Transverse colon (tissue), 4 donors: ENCODE data around the gene CCDC74A. TPM values are rescaled to one million over a fixed set of nuclear protein-coding genes. Genes with fewer than 3 reads are reported as not detected.

Experiments
- DNase-seq: peaks from one replicate; pipeline ENCODE4 v3.0.0-alpha.2; 2019
- H3K27ac ChIP-seq, 4 donors: fragments of 200-600 bp; sonication (generic); 2 replicates each; pipeline ENCODE4 v1.5.1; 2016 to 2018; ENCODE audit warnings: inconsistent platforms in 4 of 4
- H3K27me3 ChIP-seq: fragments of 200-600 bp; sonication (generic); 2 replicates; pipeline ENCODE4 v1.5.1; 2017; ENCODE audit warnings: inconsistent platforms
- H3K36me3 ChIP-seq, 4 donors: fragments of 200-600 bp; sonication (generic); 2 replicates each; pipeline ENCODE4 v1.5.1; 2017 to 2019; ENCODE audit warnings: inconsistent platforms in 4 of 4
- H3K4me1 ChIP-seq, 4 donors: fragments of 200-600 bp; sonication (generic); 2 replicates each; pipeline ENCODE4 v1.5.1; 2017 to 2020; ENCODE audit warnings: inconsistent platforms in 4 of 4
- H3K4me3 ChIP-seq, 4 donors: fragments of 200-600 bp; sonication (generic); 1 replicate in 1 of 4; 2 replicates in 3 of 4; pipeline versions ENCODE4 v1.5.1 to v1.6.1; 2017 to 2019; ENCODE audit warnings: inconsistent platforms in 4 of 4
- H3K9me3 ChIP-seq, 2 donors: fragments of 200-600 bp; sonication (generic); 2 replicates each; pipeline ENCODE4 v1.5.1; 2017 to 2019; ENCODE audit warnings: inconsistent platforms in 2 of 2
- EP300 ChIP-seq: sonication (generic); formaldehyde crosslinking; IDR thresholded peaks from one replicate; pipeline ENCODE4 v1.6.1; 2017; ENCODE audit warnings: antibody characterized with exemption, low read depth
- POLR2A ChIP-seq: fragments of 450-650 bp; IDR thresholded peaks from one replicate; pipeline ENCODE4 v1.6.1; 2016; ENCODE audit warnings: antibody characterized with exemption, mild to moderate bottlenecking, moderate library complexity
- POLR2AphosphoS5 ChIP-seq, 3 donors: sonication (generic); formaldehyde crosslinking; IDR thresholded peaks; one replicate each; pipeline ENCODE4 v1.6.1; 2016; ENCODE audit warnings: antibody characterized with exemption in 3 of 3
- WGBS, 2 donors: methylation state at CpG; one replicate each; pipeline ENCODE4 v1.1.5; 2018; ENCODE audit warnings: low coverage in 1 of 2; 5-methylcytosine and 5-hydroxymethylcytosine counted together
- in situ Hi-C, 4 donors: fragments of 200-750 bp; cut with MboI; loops; one replicate each; pipeline versions ENCODE4 v1.15.0 to v1.15.1; 2017; ENCODE audit warnings: low sequenced_read_pairs in 3 of 4, low pct_ligation_motif_present in 1 of 4, low pct_unique_long_range_greater_than_20kb in 1 of 4
- intact Hi-C: fragments of 100-400 bp; cut with DNase I; formaldehyde crosslinking; loops from one replicate; pipeline ENCODE4 v1.15.1; 2023; ENCODE audit warnings: low total_unique reads
- total RNA-seq, 4 donors: library from RNA; depleted of rRNA; stranded (reverse); fragments of >200 nt; gene quantifications; one replicate each; pipeline ENCODE4 v1.1.0, GENCODE V29; 2016
- TF ChIP-seq, protein P1 (sequence below), 5 experiments: fragments of 200-600 bp in 3 of 5; fragments of 450-650 bp in 2 of 5; sonication (generic) in 3 of 5; IDR thresholded peaks; 1 replicate in 2 of 5; 2 replicates in 3 of 5; pipeline ENCODE4 v1.5.1; 2016 to 2017; ENCODE audit warnings: antibody characterized with exemption in 5 of 5, inconsistent platforms in 3 of 5, mild to moderate bottlenecking in 2 of 5, moderate library complexity in 1 of 5

The CCDC74A gene
- total RNA-seq, 4 donors from 2014 or later, result 1.8 to 10.9 (median 4.4) TPM; not detected in 1

DNA sequence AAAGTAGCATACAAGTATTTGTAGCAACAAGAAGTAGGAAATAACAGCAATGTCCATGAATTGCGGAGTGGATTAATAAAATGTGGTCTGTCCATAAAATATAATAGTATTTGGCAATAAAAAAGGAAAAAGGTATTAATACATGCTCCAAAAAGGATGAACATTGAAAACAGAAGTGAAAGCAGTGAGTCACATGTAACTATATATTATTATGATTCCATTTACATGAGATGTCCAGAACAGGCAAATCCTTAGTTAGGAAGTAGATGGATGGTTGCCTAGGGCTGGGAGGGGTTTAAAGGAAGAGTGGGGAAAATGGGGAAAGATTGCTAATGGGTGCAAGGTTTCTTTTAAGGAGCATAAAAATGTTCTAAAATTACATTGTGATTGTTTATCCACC lies 44.5 kb downstream of the CCDC74A start:
- no peaks in the 10 kb centered on the region for H3K9me3 ChIP-seq
- no peak overlapping the region for H3K4me3 ChIP-seq
- intact Hi-C loops, result no loop called here
- H3K36me3 ChIP-seq, result no peaks in the 10 kb centered on the region
- TF ChIP-seq EP300 (no peak), POLR2AphosphoS5 (IDR thresholded peaks at IDR 0.05) (no peak), POLR2A (no peak)
- TF ChIP-seq, protein P1, sequence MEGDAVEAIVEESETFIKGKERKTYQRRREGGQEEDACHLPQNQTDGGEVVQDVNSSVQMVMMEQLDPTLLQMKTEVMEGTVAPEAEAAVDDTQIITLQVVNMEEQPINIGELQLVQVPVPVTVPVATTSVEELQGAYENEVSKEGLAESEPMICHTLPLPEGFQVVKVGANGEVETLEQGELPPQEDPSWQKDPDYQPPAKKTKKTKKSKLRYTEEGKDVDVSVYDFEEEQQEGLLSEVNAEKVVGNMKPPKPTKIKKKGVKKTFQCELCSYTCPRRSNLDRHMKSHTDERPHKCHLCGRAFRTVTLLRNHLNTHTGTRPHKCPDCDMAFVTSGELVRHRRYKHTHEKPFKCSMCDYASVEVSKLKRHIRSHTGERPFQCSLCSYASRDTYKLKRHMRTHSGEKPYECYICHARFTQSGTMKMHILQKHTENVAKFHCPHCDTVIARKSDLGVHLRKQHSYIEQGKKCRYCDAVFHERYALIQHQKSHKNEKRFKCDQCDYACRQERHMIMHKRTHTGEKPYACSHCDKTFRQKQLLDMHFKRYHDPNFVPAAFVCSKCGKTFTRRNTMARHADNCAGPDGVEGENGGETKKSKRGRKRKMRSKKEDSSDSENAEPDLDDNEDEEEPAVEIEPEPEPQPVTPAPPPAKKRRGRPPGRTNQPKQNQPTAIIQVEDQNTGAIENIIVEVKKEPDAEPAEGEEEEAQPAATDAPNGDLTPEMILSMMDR (IDR thresholded peaks at IDR 0.05), result no peak
- no peak for DNase-seq
- in situ Hi-C loops, result no loop called here
- whole genome bisulfite sequencing, 2 donors, result 88% methylated on average over 1 of the region's 1 CpG; no CpG with 5 or more reads in 1 of the 2 donors
- H3K27me3 ChIP-seq, result no peaks in the 10 kb centered on the region
- no peak overlapping the region for H3K27ac ChIP-seq
- H3K4me1 ChIP-seq, result no peaks in the 10 kb centered on the region

DNA sequence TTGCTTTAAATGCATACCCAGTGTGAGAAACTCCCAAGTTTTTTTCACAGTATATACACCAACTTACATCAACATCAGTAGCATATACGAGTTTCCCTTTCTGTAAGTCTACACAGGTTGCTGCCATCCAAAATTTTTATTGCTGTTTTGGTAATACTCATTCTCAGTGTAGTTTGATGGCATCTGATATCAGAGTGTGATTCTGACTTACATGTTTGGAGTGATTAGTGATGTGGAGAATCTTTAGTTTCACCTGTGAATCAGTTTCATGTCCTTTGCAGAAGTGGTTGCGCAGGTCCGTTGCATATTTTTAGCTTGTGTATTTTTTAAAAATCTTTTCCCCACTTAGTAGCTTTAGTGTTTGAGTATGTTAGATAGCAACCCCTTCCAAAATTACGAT lies 50.1 kb downstream of the CCDC74A start:
- H3K9me3 ChIP-seq, result no peaks in the 10 kb centered on the region
- H3K4me1 ChIP-seq, result no peaks in the 10 kb centered on the region
- DNase-seq, result no peak
- H3K4me3 ChIP-seq, result no peak overlapping the region
- WGBS, 2 donors, result 64 to 68% methylated on average over 4 of the region's 4 CpGs
- H3K27ac ChIP-seq, result no peak overlapping the region
- H3K27me3 ChIP-seq, result no peaks in the 10 kb centered on the region
- intact Hi-C loops, result no loop called here
- TF ChIP-seq EP300, result no peak
- TF ChIP-seq POLR2A, result no peak
- TF ChIP-seq, protein P1 (IDR thresholded peaks at IDR 0.05), result no peak
- TF ChIP-seq POLR2AphosphoS5 (IDR thresholded peaks at IDR 0.05), result no peak
- in situ Hi-C loops, result no loop called here
- H3K36me3 ChIP-seq, result no peaks in the 10 kb centered on the region

DNA sequence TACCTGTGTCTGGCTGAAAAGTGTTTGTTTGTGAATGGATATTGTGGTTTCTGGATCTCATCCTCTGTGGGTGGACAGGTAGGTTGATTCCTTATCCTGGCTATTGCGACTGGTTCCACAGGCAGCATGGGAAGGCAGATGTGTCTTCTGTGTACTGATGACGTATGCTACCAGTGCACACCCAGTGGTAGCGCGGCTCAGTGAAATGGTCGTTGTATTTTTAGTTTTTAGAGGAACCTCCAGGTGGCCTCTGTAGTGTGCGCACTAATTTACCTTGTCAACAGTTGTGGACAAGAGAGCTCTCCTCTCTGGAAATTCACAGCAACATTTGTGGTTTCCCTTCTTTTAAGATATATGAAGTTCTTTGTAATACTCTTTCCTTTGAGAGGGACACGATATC lies 52.5 kb downstream of the CCDC74A start:
- Histone ChIP-seq H3K27ac (no peak overlapping the region), H3K9me3 (no peaks in the 10 kb centered on the region)

More for the DNA sequence above, 52.5 kb downstream of the CCDC74A start:
- 74 to 86% methylated on average over 1 to 7 of the region's 7 CpGs for WGBS, 2 donors
- DNase-seq, result no peak
- no peaks in the 10 kb centered on the region for H3K4me1 ChIP-seq
- H3K4me3 ChIP-seq, result no peak overlapping the region
- in situ Hi-C loops, result no loop called here
- TF ChIP-seq POLR2AphosphoS5 (IDR thresholded peaks at IDR 0.05) (no peak), EP300 (no peak), POLR2A (no peak)
- intact Hi-C loops, result loop anchor here (5.0 kb wide), 1 partner anchor 1532 kb away; no protein-coding TSS in a partner anchor
- H3K36me3 ChIP-seq, result no peaks in the 10 kb centered on the region
- H3K27me3 ChIP-seq, result peaks cover 3% of the 10 kb centered on the region

Other genes starting within 250 kb of the CCDC74A start
- 1 to 10 TPM in 3 of 4 donors, under 1 TPM in 1; 1.00 to 2.5 (median 2.0) TPM for gene RAB6D, start 163.7 kb upstream of the CCDC74A start, total RNA-seq
- not detected for gene TUBA3D, start 51.8 kb upstream of the CCDC74A start, total RNA-seq
- gene MZT2A, start 35.5 kb upstream of the CCDC74A start, total RNA-seq, result 10 to 100 TPM; 13.5 to 85.3 (median 43.4) TPM